ENCODE results near the gene ZIC5. TPM values are rescaled to one million over a fixed set of nuclear protein-coding genes. Genes with fewer than 3 reads are reported as not detected.

The ZIC5 gene
- total RNA-seq, 2 donors from 2014 or later, result not detected

DNA sequence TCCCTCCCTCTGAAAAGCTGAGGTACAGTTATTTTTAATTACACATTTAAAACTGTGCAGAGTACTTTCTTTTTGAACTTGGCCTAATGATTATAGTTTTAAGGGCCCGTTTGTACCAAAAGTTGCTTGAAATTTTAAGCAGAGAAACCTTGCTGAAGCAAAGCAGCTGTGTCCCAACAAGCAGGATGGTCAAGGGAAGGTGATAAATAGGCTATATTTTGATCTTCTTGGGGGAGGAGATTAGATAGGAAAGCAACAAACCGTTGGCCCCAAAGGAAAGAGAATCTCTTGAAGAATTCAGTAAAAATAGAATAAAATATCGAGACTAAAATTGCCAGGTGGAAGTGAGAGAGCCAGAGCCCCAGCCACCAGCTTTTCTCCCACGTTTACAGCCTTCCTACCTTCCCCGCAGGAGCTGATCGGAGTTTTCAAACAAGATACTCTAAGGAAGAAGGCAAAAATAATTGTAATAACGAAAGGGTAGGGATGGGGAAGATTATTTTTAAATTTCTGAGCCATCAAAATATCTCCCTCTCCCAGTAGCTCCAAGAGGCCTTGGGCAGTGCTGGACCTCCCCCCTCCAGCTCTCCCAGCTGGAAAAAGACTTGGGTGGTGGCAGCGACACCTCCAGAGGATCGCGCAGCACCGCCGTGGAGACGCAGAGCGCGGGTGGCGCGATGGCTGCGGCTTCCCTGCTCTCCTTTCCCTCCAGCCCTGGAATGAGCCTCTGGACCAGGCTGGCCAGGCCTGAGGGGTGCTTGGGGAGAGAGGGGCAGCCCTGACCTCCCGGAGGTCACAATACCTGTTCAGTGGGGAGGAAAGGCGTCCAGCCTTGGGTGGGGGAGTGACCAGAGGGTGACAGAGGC is 15.8 kb upstream of the ZIC5 start:
- peaks cover 17% of the 10 kb centered on the region for H3K4me1 ChIP-seq
- DNase-seq (no peak), ATAC-seq (no peak)
- peaks cover 6 to 96% of the 10 kb centered on the region in 2 donors for H3K27me3 ChIP-seq
- no peak overlapping the region for H3K27ac ChIP-seq
- WGBS, 2 donors, result 9 to 15% methylated on average over 15 to 18 of the region's 20 CpGs
- peaks cover 0 to 4% (median 0%) of the 10 kb centered on the region in 3 donors for H3K9me3 ChIP-seq
- no peak overlapping the region for H3K4me3 ChIP-seq
- intact Hi-C loops (cut with DNase I), result no loop called here
- H3K36me3 ChIP-seq (replicated peaks in 1 of 2; ENCODE audit: insufficient read depth in 1 of 2, low read depth in 2 of 2), result no peaks in the 10 kb centered on the region
- TF ChIP-seq CTCF (IDR thresholded peaks at IDR 0.05) (no peak), POLR2A (IDR thresholded peaks at IDR 0.05) (no peak)

DNA sequence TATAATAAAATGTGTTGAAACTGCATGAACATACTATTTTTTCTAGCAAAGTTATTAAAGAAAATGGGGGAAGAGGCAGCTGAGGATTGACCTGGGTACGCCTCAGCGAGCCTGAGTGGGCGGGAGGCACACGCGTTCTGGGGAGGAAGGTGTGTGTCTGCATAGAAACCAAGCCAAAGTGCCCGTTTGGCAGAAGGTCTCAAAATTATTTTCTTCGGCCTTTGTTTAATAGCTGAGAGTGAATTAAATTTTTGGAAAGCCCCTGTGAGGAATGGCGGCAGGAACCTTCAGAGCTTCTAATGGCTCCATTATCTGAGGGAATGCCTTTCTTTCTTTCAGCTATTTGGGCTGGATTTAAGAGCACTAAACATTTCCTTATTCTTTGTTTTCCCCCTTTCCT is 15.2 kb upstream of the ZIC5 start:
- peaks cover 0 to 4% (median 0%) of the 10 kb centered on the region in 3 donors for H3K9me3 ChIP-seq
- no peaks in the 10 kb centered on the region for H3K36me3 ChIP-seq (replicated peaks in 1 of 2; ENCODE audit: insufficient read depth in 1 of 2, low read depth in 2 of 2)
- DNase-seq (no peak), ATAC-seq (no peak)
- peaks cover 24% of the 10 kb centered on the region for H3K4me1 ChIP-seq
- no peak overlapping the region for H3K27ac ChIP-seq
- no peak overlapping the region for H3K4me3 ChIP-seq
- WGBS, 2 donors, result 30 to 33% methylated on average over 8 of the region's 8 CpGs
- no peak for TF ChIP-seq POLR2A (IDR thresholded peaks at IDR 0.05)
- no peak for TF ChIP-seq CTCF (IDR thresholded peaks at IDR 0.05)
- intact Hi-C loops (cut with DNase I), result no loop called here
- H3K27me3 ChIP-seq, result peaks cover 6 to 96% of the 10 kb centered on the region in 2 donors

DNA sequence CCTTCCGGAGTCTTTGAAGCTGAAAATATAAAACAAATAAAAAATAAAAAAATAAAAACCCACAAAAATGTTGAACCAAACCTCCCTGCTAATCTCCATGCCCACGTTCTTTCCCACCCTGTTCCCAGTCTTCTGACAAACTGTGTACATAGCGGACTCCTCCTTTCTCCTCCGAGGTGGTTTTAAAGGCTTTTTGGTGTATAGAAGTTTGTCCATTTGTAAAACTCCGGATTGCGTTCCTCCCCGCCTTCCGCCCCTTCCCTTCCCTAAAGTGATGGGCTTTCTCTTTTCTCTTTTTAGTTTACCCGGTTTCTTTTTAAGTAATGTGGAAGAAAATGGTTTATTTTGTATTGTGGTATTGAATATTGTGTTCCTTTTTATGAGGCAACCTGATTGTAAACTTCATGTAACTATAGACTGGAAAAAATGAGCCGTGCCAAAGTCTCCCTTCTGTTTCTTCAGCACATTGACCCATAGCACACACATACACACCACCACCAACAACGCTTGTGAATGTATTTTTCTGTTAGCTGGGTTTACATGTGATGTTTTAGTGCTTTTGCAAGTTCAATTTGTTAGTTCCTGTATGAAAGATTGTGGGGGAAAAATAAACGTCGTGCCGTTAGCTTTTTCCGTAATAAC is 14.4 kb upstream of the ZIC5 start:
- Histone ChIP-seq H3K27me3 (peaks cover 6 to 89% of the 10 kb centered on the region in 2 donors), H3K4me1 (peaks cover 29% of the 10 kb centered on the region), H3K9me3 (peaks cover 0 to 4% (median 0%) of the 10 kb centered on the region in 3 donors), H3K36me3 (replicated peaks in 1 of 2; ENCODE audit: insufficient read depth in 1 of 2, low read depth in 2 of 2) (no peaks in the 10 kb centered on the region), H3K27ac (no peak overlapping the region), H3K4me3 (no peak overlapping the region)
- TF ChIP-seq CTCF (IDR thresholded peaks at IDR 0.05) (no peak), POLR2A (IDR thresholded peaks at IDR 0.05) (no peak)
- 25 to 26% methylated on average over 15 of the region's 15 CpGs for WGBS, 2 donors
- ATAC-seq (no peak), DNase-seq (no peak)
- intact Hi-C loops (cut with DNase I), result no loop called here

- intact Hi-C loops (cut with DNase I), result no loop called here
- peaks cover 0 to 4% (median 0%) of the 10 kb centered on the region in 3 donors for H3K9me3 ChIP-seq
- no peaks in the 10 kb centered on the region for H3K36me3 ChIP-seq (replicated peaks in 1 of 2; ENCODE audit: insufficient read depth in 1 of 2, low read depth in 2 of 2)
- peaks cover 27% of the 10 kb centered on the region for H3K4me1 ChIP-seq
- DNase-seq, result no peak
- no peak overlapping the region for H3K4me3 ChIP-seq
- TF ChIP-seq POLR2A (IDR thresholded peaks at IDR 0.05) (no peak), CTCF (IDR thresholded peaks at IDR 0.05) (no peak)
- 9 to 15% methylated on average over 6 to 31 of the region's 55 CpGs for WGBS, 2 donors
- peaks cover under 1 to 82% of the 10 kb centered on the region in 2 donors for H3K27me3 ChIP-seq
- ATAC-seq, result no peak
- H3K27ac ChIP-seq, result no peak overlapping the region
Measured at GRCh38 chr13:99985241-99985874, 13.8 kb upstream of the ZIC5 start.

All from body of pancreas (tissue), 4 donors.